ENCODE results near the gene NCK1. TPM values are rescaled to one million over a fixed set of nuclear protein-coding genes. Genes with fewer than 3 reads are reported as not detected.
A peak's percentile ranks its signal among the peaks of the same experiment; 100 is the strongest.

The NCK1 gene
- total RNA-seq, 1 experiment from 2014 or later, result 59.4 TPM

DNA sequence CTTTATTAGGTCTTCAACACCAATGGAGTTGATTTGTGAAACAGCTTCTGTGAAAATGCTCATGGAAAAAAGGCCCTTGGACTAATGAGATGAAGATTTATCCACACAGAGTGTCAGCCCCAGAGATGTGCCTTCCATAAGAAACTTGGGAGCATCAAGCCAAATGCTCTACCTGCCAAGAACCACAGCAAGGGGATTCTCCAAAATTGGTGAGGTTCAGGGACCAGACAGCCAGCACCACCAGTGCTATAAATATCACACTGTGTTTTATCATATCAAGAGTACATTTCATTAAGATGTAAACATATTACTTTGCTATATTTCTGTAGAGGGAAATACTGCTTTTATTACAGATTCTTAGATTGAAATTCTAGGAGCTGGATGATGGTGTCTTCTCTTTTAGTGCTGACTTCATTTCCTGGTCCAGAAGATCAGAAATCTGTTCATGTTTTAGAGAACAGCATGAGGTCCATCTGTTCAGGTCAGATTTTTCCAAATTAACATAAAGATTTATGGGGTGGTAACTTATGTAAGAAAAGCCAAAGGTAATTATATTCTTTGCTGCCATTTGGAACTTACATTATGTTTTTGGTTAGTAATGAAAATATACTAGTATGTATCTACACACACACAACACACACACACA lies 25.4 kb upstream of the NCK1 start:
- ChIA-PET CTCF (interaction anchor here (1.4 kb wide), 1 partner anchor 177 kb away, joined by 3 read pairs; no protein-coding TSS in a partner anchor), POLR2A (interaction anchor here (0.8 to 0.9 kb wide), 2 partner anchors 25 kb away, joined by 3 read pairs; partner anchors contain the start of gene NCK1)
- peaks cover 38% of the 10 kb centered on the region for H3K4me1 Mint-ChIP-seq (ENCODE audit: insufficient read depth, unreplicated experiment)
- peak overlapping the region; percentile 49 for H3K27ac Mint-ChIP-seq (ENCODE audit: low read depth, unreplicated experiment)
- no peak for DNase-seq (ENCODE audit: unreplicated experiment)
- H3K9me3 Mint-ChIP-seq (ENCODE audit: unreplicated experiment), result no peaks in the 10 kb centered on the region
- no peaks in the 10 kb centered on the region for H3K27me3 Mint-ChIP-seq (ENCODE audit: insufficient read depth, unreplicated experiment)
- TF ChIP-seq CTCF (IDR thresholded peaks at IDR 0.05; ENCODE audit: unreplicated experiment), result no peak
- intact Hi-C loops (cut with micrococcal nuclease), result no loop called here
- no peak overlapping the region for H3K4me3 Mint-ChIP-seq (ENCODE audit: unreplicated experiment)
- no peaks in the 10 kb centered on the region for H3K36me3 Mint-ChIP-seq (ENCODE audit: insufficient read depth, unreplicated experiment)
- no TSS peak for BruUV-seq (replicated peaks)

DNA sequence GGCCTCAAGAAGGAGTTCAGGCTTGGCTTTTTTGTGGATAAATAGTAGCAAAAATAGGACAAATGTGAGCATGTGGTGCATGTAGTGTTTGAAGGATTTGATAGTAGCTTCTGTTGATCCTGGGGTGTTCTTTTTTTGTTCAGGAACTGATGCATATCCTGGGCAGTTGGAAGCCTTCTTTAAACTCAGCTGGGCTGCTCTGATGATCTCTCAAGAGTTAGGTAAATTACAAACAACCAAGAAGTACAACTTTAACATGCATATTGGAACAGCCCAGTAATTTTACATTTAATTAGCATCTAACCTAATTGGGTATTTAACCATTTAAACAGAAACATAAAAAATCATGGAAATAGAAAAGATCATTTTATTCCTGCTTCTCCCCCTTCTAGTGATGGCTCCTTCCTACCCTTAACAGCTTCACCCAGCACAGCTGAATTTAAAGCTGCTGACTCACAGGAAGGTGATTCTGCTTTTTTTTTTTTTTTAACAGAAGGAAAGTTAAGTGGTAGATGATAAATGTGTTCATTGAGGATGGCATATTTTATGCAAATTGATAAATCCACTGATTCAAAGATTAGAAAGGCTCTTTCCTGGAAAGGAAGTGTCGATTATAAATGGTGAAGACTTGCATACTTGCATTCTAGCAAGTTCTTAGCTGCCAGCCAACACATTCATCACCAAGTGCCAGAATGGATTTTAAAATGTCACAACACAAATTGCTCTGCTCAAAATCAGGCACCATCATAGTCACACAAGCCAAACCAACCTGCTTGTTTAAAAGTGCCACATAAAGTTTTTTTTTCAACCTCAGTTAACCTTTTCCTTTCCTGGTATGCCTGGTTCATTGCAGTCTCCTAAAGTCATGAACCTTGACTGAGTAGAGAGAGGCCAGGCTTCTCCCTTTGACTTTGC lies 23.1 kb upstream of the NCK1 start:
- intact Hi-C loops (cut with micrococcal nuclease), result no loop called here
- ChIA-PET CTCF (interaction anchor here (0.6 to 1.1 kb wide), 3 partner anchors 80 to 181 kb away, joined by 5 to 9 read pairs (median 6); no protein-coding TSS in a partner anchor), POLR2A (interaction anchor here (0.6 to 1.5 kb wide), 6 partner anchors 11 to 187 kb away, joined by 3 to 5 read pairs (median 3); partner anchors contain the start of gene NCK1)
- no peak for TF ChIP-seq CTCF (IDR thresholded peaks at IDR 0.05; ENCODE audit: unreplicated experiment)
- Mint-ChIP-seq H3K36me3 (ENCODE audit: insufficient read depth, unreplicated experiment) (peaks cover 10% of the 10 kb centered on the region), H3K9me3 (ENCODE audit: unreplicated experiment) (no peaks in the 10 kb centered on the region), H3K4me1 (ENCODE audit: insufficient read depth, unreplicated experiment) (peaks cover 38% of the 10 kb centered on the region), H3K27me3 (ENCODE audit: insufficient read depth, unreplicated experiment) (no peaks in the 10 kb centered on the region), H3K4me3 (ENCODE audit: unreplicated experiment) (no peak overlapping the region), H3K27ac (ENCODE audit: low read depth, unreplicated experiment) (peak overlapping the region; percentile 28)
- peak; percentile 50 for DNase-seq (ENCODE audit: unreplicated experiment)
- BruUV-seq (replicated peaks), result no TSS peak

GRCh38 chr3:136839556-136839931 lies 22.5 kb upstream of the NCK1 start:
- no peak for TF ChIP-seq CTCF (IDR thresholded peaks at IDR 0.05; ENCODE audit: unreplicated experiment)
- Mint-ChIP-seq H3K27me3 (ENCODE audit: insufficient read depth, unreplicated experiment) (no peaks in the 10 kb centered on the region), H3K4me3 (ENCODE audit: unreplicated experiment) (no peak overlapping the region), H3K36me3 (ENCODE audit: insufficient read depth, unreplicated experiment) (peaks cover 15% of the 10 kb centered on the region), H3K27ac (ENCODE audit: low read depth, unreplicated experiment) (peak overlapping the region; percentile 28), H3K9me3 (ENCODE audit: unreplicated experiment) (no peaks in the 10 kb centered on the region), H3K4me1 (ENCODE audit: insufficient read depth, unreplicated experiment) (peaks cover 38% of the 10 kb centered on the region)
- intact Hi-C loops (cut with micrococcal nuclease), result no loop called here
- BruUV-seq (replicated peaks), result no TSS peak
- no peak for DNase-seq (ENCODE audit: unreplicated experiment)
- ChIA-PET CTCF (interaction anchor here (0.6 to 1.1 kb wide), 6 partner anchors 24 to 181 kb away, joined by 3 to 9 read pairs (median 4); partner anchors contain the start of gene STAG1), POLR2A (interaction anchor here (0.6 to 1.5 kb wide), 6 partner anchors 12 to 187 kb away, joined by 3 to 5 read pairs (median 3); partner anchors contain the start of gene NCK1)

GRCh38 chr3:136840252-136840651 lies 21.8 kb upstream of the NCK1 start:
- Mint-ChIP-seq H3K9me3 (ENCODE audit: unreplicated experiment) (no peaks in the 10 kb centered on the region), H3K4me1 (ENCODE audit: insufficient read depth, unreplicated experiment) (peaks cover 33% of the 10 kb centered on the region), H3K4me3 (ENCODE audit: unreplicated experiment) (no peak overlapping the region), H3K27me3 (ENCODE audit: insufficient read depth, unreplicated experiment) (no peaks in the 10 kb centered on the region), H3K27ac (ENCODE audit: low read depth, unreplicated experiment) (peak overlapping the region; percentile 28), H3K36me3 (ENCODE audit: insufficient read depth, unreplicated experiment) (peaks cover 15% of the 10 kb centered on the region)
- no peak for TF ChIP-seq CTCF (IDR thresholded peaks at IDR 0.05; ENCODE audit: unreplicated experiment)
- ChIA-PET POLR2A (interaction anchor here (0.6 to 1.4 kb wide), 2 partner anchors 9 to 270 kb away, joined by 3 read pairs; no protein-coding TSS in a partner anchor), CTCF (interaction anchor here (0.6 to 1.1 kb wide), 5 partner anchors 23 to 181 kb away, joined by 3 to 9 read pairs (median 4); partner anchors contain the start of gene STAG1)
- intact Hi-C loops (cut with micrococcal nuclease), result no loop called here
- DNase-seq (ENCODE audit: unreplicated experiment), result no peak
- no TSS peak for BruUV-seq (replicated peaks)
